Caco-2 (cell line): ENCODE results near the gene KRTAP20-3. TPM values are rescaled to one million over a fixed set of nuclear protein-coding genes. Genes with fewer than 3 reads are reported as not detected.

Experiments
- BruUV-seq: library from RNA; stranded (reverse); fragments of 400-500 nt; replicated peaks from 2 replicates; lab custom pipeline; 2021; lab: Mats Ljungman, UMichigan
- CTCF ChIA-PET: fragments of 300-600 bp; sonication (Branson Sonifier 250); formaldehyde crosslinking; loops from one replicate; lab custom pipeline; 2022; ENCODE audit warnings: antibody characterized with exemption; lab: Charles Lee
- POLR2A ChIA-PET: fragments of 300-600 bp; sonication (Branson Sonifier 250); formaldehyde crosslinking; loops from one replicate; lab custom pipeline; 2022; ENCODE audit warnings: antibody characterized with exemption; lab: Charles Lee
- DNase-seq, 2 experiments: peaks; one replicate each; pipeline versions ENCODE4 v3.0.0 to v3.0.0-alpha.2; 2020 to 2022
- H3K27me3 ChIP-seq: replicated peaks from 2 replicates; pipeline ENCODE4 v1.6.0; 2011; ENCODE audit warnings: low read length; ENCODE audit not compliant: control insufficient read depth, insufficient read depth
- H3K36me3 ChIP-seq: 2 replicates; pipeline ENCODE4 v1.5.1; 2011; ENCODE audit warnings: low read length; ENCODE audit not compliant: control insufficient read depth, insufficient read depth
- H3K4me1 ChIP-seq: fragments of 250-450 bp; sonication (Bioruptor Pico); 2 replicates; pipeline ENCODE4 v1.5.1; 2020; ENCODE audit warnings: mild to moderate bottlenecking
- H3K4me3 ChIP-seq: 2 replicates; pipeline ENCODE4 v1.5.1; 2011; ENCODE audit warnings: low read depth, mild to moderate bottlenecking, control low read depth, low read length
- H3K9me3 ChIP-seq: fragments of 250-450 bp; sonication (Bioruptor Pico); 2 replicates; pipeline ENCODE4 v1.5.1; 2020; ENCODE audit warnings: mild to moderate bottlenecking, moderate library complexity
- H3K27ac Mint-ChIP-seq: one replicate; pipeline ENCODE4 v1.8.0; 2022; ENCODE audit warnings: mixed read lengths; ENCODE audit not compliant: unreplicated experiment
- H3K27me3 Mint-ChIP-seq: one replicate; pipeline ENCODE4 v1.8.0; 2022; ENCODE audit warnings: mixed read lengths; ENCODE audit not compliant: insufficient read depth, unreplicated experiment
- H3K36me3 Mint-ChIP-seq: one replicate; pipeline ENCODE4 v1.8.0; 2022; ENCODE audit warnings: mild to moderate bottlenecking, mixed read lengths; ENCODE audit not compliant: insufficient read depth, unreplicated experiment
- H3K4me1 Mint-ChIP-seq: one replicate; pipeline ENCODE4 v1.8.0; 2022; ENCODE audit warnings: low read depth, mixed read lengths; ENCODE audit not compliant: unreplicated experiment
- H3K4me3 Mint-ChIP-seq: one replicate; pipeline ENCODE4 v1.8.0; 2022; ENCODE audit warnings: mild to moderate bottlenecking, moderate library complexity, mixed read lengths; ENCODE audit not compliant: unreplicated experiment
- H3K9me3 Mint-ChIP-seq: one replicate; pipeline ENCODE4 v1.8.0; 2022; ENCODE audit warnings: mixed read lengths; ENCODE audit not compliant: unreplicated experiment
- intact Hi-C: fragments of 100-400 bp; cut with micrococcal nuclease; formaldehyde crosslinking; loops from one replicate; pipeline ENCODE4 v1.10.0; 2022; ENCODE audit not compliant: unreplicated experiment
- total RNA-seq: library from RNA; stranded (reverse); gene quantifications from 2 replicates; pipeline ENCODE4 v1.2.3, GENCODE V29; 2022
- TF ChIP-seq, protein P1 (sequence below), 2 experiments: fragments of 200-600 bp in 1 of 2; IDR thresholded peaks; 1 replicate in 1 of 2; 2 replicates in 1 of 2; pipeline versions ENCODE4 v1.5.1 to v1.8.0; 2011 to 2022; ENCODE audit warnings: antibody characterized with exemption in 1 of 2, control low read depth in 1 of 2, inconsistent platforms in 1 of 2, low read depth in 1 of 2, low read length in 1 of 2, mild to moderate bottlenecking in 1 of 2, moderate library complexity in 1 of 2; ENCODE audit not compliant: insufficient read depth in 1 of 2, severe bottlenecking in 1 of 2, unreplicated experiment in 1 of 2

KRTAP20-3 gene
- total RNA-seq, 1 experiment from 2014 or later, result not detected

DNA sequence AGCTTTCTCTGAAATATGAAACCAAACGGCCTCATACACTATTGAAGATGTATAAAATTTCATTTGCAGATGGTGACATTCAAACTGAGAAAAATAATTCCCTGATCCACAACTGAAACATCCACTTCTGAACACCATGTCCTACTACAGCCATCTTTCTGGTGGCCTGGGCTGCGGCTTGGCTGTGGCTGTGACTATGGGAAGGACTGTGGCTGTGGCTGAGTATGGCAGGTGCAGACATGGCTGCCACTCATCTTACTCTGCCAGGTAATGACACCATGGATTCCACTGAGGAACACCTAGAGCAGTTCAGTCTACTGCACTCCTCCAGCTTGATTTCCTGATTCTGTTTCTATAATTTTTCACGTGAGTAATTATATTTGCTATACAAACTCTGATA lies 22.1 kb upstream of the KRTAP20-3 start, which contains the start of gene KRTAP20-4:
Gene KRTAP20-4, plus strand, starts transcription at position 106 of the 400 bp plus-strand sequence.
- BruUV-seq, result no TSS peak
- no peaks in the 10 kb centered on the region for H3K27me3 Mint-ChIP-seq
- no peaks in the 10 kb centered on the region for H3K9me3 ChIP-seq
- no peaks in the 10 kb centered on the region for H3K36me3 ChIP-seq
- TF ChIP-seq, protein P1, sequence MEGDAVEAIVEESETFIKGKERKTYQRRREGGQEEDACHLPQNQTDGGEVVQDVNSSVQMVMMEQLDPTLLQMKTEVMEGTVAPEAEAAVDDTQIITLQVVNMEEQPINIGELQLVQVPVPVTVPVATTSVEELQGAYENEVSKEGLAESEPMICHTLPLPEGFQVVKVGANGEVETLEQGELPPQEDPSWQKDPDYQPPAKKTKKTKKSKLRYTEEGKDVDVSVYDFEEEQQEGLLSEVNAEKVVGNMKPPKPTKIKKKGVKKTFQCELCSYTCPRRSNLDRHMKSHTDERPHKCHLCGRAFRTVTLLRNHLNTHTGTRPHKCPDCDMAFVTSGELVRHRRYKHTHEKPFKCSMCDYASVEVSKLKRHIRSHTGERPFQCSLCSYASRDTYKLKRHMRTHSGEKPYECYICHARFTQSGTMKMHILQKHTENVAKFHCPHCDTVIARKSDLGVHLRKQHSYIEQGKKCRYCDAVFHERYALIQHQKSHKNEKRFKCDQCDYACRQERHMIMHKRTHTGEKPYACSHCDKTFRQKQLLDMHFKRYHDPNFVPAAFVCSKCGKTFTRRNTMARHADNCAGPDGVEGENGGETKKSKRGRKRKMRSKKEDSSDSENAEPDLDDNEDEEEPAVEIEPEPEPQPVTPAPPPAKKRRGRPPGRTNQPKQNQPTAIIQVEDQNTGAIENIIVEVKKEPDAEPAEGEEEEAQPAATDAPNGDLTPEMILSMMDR (IDR thresholded peaks at IDR 0.05; ENCODE audit: insufficient read depth in 1 of 2, low read depth in 1 of 2, low read length in 1 of 2, severe bottlenecking in 1 of 2, unreplicated experiment in 1 of 2), result no peak
- no peaks in the 10 kb centered on the region for H3K27me3 ChIP-seq
- intact Hi-C loops, result no loop called here
- no peaks in the 10 kb centered on the region for H3K4me1 ChIP-seq
- ChIA-PET POLR2A (no interaction called here), CTCF (no interaction called here)
- no peak within 1 kb of the TSS for H3K4me3 ChIP-seq
- no peak for DNase-seq
- no peaks in the 10 kb centered on the region for H3K4me1 Mint-ChIP-seq
- H3K36me3 Mint-ChIP-seq, result no peaks in the 10 kb centered on the region
- no peaks in the 10 kb centered on the region for H3K9me3 Mint-ChIP-seq
- no peak within 1 kb of the TSS for H3K27ac Mint-ChIP-seq
- no peak within 1 kb of the TSS for H3K4me3 Mint-ChIP-seq

DNA sequence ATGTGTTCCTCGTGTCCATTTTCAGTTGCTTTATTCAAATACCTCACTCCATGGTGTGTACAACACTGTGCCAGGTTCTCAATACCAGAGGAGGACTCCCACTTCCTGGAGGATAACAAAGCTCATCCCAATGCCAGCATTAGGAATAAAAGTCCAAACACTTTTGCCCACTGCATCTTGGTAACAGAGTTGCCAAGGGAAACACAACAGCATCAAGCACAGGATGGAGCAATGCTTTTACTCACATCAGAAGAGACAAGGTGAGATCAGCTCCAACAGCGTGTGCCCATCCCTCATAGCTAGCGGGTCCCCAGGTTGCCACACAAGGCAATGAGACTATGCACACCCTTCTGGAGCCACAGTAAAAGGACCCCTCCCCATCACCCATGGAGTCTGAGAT lies 19.3 kb upstream of the KRTAP20-3 start:
- no peaks in the 10 kb centered on the region for H3K27me3 Mint-ChIP-seq
- no peaks in the 10 kb centered on the region for H3K36me3 Mint-ChIP-seq
- no peak for DNase-seq
- POLR2A ChIA-PET, result no interaction called here
- Histone ChIP-seq H3K9me3 (no peaks in the 10 kb centered on the region), H3K36me3 (no peaks in the 10 kb centered on the region), H3K4me3 (no peak overlapping the region), H3K27me3 (no peaks in the 10 kb centered on the region), H3K4me1 (no peaks in the 10 kb centered on the region)
- no TSS peak for BruUV-seq
- intact Hi-C loops, result no loop called here
- no peaks in the 10 kb centered on the region for H3K9me3 Mint-ChIP-seq
- no peak overlapping the region for H3K4me3 Mint-ChIP-seq
- no peaks in the 10 kb centered on the region for H3K4me1 Mint-ChIP-seq
- TF ChIP-seq, protein P1 (IDR thresholded peaks at IDR 0.05; ENCODE audit: insufficient read depth in 1 of 2, low read depth in 1 of 2, low read length in 1 of 2, severe bottlenecking in 1 of 2, unreplicated experiment in 1 of 2), result no peak
- no peak overlapping the region for H3K27ac Mint-ChIP-seq
- CTCF ChIA-PET, result no interaction called here

DNA sequence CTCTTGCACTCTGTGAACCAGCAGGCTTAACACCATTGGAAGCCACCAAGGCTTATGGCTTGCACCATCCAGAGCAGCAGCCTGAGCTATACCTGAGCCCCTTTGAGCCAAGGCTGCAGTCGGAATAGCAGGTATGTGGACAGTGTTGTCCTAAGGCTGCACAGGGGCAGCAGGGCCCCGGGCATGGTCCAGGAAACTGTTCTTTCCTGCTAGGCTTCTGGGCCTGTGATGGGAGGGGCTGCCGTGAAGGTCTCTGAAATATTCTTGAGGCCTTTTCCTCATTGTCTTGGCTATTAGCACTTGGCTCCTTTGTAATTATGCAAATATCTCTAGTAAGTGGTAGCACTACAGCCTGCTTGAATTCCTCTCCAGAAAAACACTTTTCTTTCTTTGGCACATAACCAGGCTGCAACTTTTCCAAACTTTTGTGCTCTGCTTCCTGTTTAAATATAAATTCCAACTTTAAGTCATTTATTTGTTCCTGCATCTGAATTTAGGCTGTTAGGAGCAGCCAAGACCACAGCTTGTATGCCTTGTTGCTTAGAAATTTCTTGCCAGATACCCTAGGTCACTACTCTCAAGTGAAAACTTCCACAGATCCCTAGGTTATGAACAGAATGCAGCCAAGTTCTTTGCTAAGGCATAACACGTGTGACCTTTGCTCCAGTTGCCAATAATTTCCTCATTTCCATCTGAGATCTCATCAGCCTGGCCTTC lies 17.1 kb upstream of the KRTAP20-3 start:
- TF ChIP-seq, protein P1 (IDR thresholded peaks at IDR 0.05; ENCODE audit: insufficient read depth in 1 of 2, low read depth in 1 of 2, low read length in 1 of 2, severe bottlenecking in 1 of 2, unreplicated experiment in 1 of 2), result no peak
- Mint-ChIP-seq H3K27ac (no peak overlapping the region), H3K9me3 (no peaks in the 10 kb centered on the region), H3K27me3 (no peaks in the 10 kb centered on the region), H3K4me1 (no peaks in the 10 kb centered on the region), H3K36me3 (no peaks in the 10 kb centered on the region), H3K4me3 (no peak overlapping the region)
- Histone ChIP-seq H3K4me1 (no peaks in the 10 kb centered on the region), H3K27me3 (no peaks in the 10 kb centered on the region), H3K4me3 (no peak overlapping the region), H3K36me3 (no peaks in the 10 kb centered on the region), H3K9me3 (no peaks in the 10 kb centered on the region)
- no peak for DNase-seq
- intact Hi-C loops, result no loop called here
- ChIA-PET CTCF (no interaction called here), POLR2A (no interaction called here)
- no TSS peak for BruUV-seq
